ENCODE data around the gene SYNDIG1.
"Not testable (repeated sequence)": the region's sequence is repeated elsewhere in the genome, so short reads cannot be mapped to it uniquely, and the experiment has no call there.

SYNDIG1 gene

GRCh38 chr20:24616258-24617079 is 147.0 kb downstream of the SYNDIG1 start:
- DNase-seq, result no peak

DNA sequence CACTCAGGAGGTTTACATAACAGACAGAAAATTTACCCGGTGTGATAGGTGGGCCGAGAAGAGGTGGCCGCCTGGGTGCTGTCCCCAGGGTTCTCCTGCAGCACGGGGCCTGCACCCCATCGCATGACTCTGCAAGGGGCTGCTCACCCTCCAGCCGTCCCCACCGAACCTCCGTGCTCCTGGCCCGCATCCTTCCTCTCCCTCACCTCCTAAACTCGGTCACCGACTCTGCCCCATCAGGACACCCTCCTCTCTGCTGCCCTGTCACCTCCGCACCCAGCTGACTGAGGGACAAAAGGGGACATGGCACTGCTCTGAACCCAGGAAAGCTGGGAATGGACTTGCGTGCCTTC is 147.6 kb downstream of the SYNDIG1 start:
- DNase-seq, result no peak

DNA sequence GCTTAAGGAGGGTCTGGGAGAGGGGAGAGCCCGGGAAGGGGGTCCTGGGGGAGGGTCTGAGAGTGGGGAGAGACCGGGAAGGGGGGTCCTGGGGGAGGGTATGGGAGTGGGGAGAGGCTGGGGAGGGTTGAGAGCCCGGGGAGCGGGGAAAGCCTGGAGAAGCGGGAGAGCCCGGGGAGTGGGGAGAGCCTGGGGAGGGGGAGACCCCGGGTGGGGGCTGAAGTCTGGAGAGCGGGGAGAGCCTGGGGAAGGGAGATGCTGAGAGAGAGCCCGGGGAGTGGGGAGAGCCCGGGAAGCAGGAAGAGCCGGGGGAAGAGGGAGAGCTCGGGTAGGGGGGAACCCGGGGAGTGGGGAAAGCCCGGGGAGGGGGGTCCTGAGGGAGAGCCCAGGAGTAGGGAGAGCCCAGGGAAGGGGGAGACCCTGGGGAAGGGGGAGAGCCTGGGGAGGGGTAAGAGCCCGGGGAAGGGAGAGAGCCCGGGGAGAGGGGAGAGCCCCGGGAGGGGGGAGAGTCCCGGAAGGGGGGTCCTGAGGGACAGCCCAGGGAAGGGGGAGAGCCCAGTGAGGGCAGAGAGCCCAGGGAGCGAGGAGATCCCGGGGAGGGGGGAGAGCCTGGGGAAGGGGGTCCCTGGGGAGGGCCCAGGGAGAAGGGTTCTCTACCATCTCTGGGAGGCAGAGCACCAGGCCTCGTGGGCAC is 148.5 kb downstream of the SYNDIG1 start:
- no peak for DNase-seq

- DNase-seq, result no peak
Measured at GRCh38 chr20:24618739-24619138, 149.3 kb downstream of the SYNDIG1 start.

- no peak for DNase-seq
Measured at GRCh38 chr20:24619212-24619611, 149.8 kb downstream of the SYNDIG1 start.

GRCh38 chr20:24620937-24621519 is 151.6 kb downstream of the SYNDIG1 start:
- DNase-seq, result no peak

GRCh38 chr20:24622856-24623255 is 153.4 kb downstream of the SYNDIG1 start:
- no peak for DNase-seq

DNA sequence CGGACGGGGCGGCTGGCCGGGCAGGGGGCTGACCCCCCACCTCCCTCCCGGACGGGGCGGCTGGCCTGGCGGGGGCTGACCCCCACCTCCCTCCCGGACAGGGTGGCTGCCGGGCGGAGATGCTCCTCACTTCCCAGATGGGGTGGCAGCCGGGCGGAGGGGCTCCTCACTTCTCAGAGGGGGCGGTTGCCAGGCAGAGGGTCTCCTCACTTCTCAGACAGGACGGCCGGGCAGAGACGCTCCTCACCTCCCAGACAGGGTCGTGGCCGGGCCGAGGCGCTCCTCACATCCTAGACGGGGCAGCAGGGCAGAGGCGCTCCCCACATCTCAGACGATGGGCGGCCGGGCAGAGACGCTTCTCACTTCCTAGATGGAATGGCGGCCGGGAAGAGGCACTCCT is 156.7 kb downstream of the SYNDIG1 start:
- not testable (repeated sequence) for DNase-seq

DNA sequence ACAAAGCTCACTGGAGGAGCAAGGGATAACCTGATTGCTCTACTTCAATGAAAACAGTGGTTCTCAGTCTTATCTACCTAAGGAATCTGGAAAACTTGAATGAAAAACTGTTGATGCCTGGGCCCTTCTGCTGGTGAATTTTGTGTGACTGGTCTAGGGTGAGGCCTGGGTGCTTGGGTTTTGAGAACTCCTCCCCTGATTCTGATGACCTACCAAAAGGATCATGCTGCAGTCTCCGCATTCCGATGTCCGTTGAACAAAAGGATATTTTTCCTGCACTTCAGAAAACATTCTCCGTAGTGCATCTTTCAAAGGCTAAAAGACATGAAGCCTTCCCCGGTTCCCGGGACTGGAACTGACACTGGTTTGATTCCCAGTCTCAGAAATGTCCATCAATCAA is 157.9 kb downstream of the SYNDIG1 start:
- no peak for DNase-seq

DNA sequence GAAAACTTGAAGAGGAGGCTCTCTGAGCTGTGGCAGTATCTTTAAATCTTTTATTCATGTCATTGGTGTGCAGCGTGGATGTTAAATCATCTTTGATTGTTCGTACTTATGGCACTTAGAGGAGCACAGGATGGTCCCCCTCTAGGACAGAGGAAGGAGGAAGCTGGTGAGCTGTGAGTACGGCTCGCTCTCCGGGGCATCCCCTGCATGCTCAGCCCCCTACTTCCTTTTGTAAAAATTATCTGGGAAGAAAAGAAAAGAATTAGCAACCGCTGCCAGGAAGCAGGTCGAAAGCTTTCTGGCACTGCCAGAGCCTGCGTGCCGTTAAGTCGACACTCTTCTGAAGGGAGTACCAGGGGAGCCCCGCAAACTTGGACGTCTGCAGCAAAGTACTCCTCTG is 158.5 kb downstream of the SYNDIG1 start:
- DNase-seq, result no peak

DNA sequence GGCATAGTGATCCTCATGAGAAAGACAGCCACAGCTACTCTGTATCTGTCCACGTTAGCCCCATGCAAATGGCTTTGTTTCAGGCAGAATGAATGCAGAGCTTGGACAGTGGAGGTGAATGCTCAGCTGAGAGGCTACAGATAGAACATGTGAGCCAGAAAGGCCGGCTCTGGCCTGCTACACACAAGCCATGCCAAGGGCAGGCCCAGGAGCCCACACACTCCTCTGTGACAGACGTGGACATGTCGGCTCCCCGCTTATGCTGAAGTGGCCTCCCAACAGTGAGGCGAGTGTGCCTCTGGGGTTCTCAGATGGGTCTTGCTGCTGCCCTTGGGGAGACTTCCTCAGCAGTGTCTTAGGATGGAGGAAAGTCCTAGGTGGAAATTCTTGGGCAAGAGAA is 159.6 kb downstream of the SYNDIG1 start:
- no peak for DNase-seq

GRCh38 chr20:24629668-24630067 is 160.2 kb downstream of the SYNDIG1 start:
- no peak for DNase-seq

- no peak for DNase-seq
Measured at GRCh38 chr20:24630486-24631172, 161.2 kb downstream of the SYNDIG1 start.

- no peak for DNase-seq
Measured at GRCh38 chr20:24631173-24631505, 161.7 kb downstream of the SYNDIG1 start.

DNA sequence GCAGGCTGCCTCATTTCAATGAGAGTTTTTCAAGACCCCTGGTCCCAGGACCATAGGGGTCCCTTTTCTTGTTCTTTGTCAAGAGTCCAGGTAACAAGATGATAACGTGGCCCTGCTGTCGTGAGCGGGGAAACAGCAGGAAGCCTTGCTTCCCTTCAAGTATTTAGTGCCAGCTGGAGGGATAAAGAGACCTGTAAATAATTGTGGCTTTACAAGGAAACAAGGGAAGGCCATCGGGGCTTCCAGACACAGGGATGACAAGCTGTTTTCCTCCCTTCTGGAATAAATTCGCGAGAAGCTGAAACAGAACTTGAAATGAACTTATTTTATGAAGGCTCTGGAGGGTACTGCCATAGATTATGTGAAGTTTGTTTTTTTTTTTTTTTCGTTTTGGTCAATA is 163.2 kb downstream of the SYNDIG1 start:
- DNase-seq, result no peak

DNA sequence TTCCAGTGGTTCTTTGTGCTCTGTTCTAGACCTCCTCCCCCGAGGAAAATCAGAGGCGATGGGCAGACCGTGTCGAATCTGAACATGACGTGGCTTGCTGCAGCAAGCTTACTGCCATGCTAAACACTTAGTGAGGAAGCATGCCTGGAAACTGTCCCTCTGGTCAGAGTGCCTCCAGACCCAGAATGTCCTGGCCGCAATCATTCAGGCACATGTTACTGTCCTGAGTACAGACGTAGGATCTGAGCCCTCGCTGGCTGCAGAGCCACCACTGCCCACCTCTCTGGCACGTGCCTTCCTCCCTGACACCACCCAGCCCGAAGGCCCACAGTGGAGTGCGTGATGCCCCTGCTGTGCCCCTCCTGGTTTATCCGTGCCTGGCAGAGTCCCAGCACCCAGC is 163.6 kb downstream of the SYNDIG1 start:
- DNase-seq, result no peak

GRCh38 chr20:24633521-24633920 is 164.1 kb downstream of the SYNDIG1 start:
- DNase-seq, result no peak

DNA sequence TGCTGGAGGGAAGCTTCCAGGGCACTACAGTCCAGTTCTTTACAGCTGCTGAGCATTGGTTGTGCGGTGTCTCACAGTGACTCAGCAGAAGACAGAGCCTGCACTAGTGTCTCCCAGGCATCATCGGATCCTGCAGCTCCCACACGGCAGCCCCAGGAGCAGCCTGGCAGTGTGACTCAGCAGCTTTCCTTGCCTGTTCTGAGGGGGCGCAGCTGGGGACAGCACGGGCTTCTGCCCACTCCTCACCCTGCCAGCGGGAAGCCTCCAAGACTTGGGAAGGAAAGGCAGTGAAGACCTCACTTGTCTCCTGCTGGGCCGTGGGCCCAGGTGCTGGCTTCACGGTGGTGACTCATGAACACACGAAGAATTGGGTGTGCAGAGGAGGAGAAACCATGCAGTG is 165.4 kb downstream of the SYNDIG1 start:
- DNase-seq, result no peak

DNA sequence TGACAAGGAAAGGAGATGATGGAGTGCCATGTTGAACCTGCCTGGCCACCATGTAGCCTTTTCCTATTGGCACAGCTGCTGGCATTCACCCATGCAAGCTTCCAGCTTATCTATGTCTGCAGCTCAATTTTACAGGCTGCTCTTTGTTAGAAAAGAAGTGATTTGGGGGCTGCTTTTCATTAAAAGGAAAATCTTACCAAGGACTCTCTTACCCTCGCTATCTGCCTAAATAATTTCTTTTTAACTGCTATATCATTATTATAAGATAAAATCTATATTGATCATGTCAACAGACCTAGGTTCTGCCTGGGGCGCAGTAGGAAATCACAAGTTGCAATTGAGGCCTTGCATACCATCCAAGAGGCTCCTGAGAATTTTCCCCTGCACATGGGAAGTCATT is 167.2 kb downstream of the SYNDIG1 start:
- DNase-seq, result no peak

- no peak for DNase-seq
Measured at GRCh38 chr20:24637087-24637486, 167.7 kb downstream of the SYNDIG1 start.

DNA sequence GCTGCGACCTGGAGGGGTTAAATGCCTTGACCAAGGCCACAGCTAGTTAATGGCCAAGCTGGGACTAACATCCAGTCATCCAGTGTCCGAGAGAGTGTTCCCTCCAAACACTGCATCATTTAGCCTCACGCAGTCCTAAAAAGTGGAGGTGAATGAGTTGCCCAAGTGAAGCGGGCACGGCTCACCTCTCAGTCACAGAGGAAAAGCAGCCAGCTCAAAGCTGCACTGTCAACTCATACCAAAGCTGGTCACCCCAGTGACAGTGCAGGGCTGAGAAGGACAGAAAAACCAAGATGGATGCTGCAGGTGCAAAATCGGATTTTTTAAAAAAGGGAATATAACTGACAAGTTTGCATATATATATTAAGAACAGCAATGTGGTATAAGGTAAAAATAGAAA is 168.5 kb downstream of the SYNDIG1 start:
- DNase-seq, result no peak

DNA sequence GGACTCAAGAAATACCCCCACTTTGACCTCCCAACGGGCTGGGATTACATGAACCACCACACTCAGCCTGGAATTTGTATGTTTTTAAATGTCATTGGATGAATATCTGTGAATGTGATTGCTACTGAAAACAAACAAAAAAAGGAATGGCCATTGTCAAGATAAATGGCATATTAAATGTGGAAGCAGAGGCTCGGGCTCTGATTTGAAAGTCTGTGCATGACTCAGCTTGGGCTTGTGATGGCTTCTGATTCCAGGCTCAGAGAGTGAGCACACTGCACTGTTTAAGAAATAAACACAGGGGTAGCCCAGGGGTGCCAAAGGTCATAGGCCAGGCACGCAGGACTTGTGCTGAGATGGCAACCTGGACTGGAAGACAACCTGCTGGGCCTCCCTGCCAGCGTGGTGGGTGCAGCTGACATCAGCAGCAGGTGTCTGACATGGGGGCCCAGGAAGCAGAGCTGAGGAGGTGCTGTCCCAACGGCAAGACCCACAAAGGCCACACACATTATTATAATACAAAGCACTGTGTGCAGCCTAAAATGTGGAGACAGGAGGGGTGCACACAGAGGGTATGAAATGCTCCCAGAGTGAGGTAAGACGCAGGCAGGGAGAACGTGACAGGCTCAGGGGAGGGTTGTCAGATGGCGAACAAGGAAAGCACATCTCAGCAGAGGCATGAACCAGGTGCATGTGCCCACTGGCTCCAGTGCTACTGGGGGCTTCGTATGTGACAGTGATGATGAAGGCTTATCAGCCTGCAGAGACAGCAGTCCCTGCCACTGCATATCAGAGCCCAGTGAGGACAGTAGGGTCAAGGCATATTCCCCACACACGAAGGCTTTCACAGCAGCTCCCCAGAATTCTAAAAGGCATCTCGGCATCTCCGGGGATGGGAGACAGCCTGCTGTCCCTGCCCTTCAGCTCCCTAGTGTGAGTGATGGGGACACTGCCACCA is 169.4 kb downstream of the SYNDIG1 start:
- no peak for DNase-seq

DNA sequence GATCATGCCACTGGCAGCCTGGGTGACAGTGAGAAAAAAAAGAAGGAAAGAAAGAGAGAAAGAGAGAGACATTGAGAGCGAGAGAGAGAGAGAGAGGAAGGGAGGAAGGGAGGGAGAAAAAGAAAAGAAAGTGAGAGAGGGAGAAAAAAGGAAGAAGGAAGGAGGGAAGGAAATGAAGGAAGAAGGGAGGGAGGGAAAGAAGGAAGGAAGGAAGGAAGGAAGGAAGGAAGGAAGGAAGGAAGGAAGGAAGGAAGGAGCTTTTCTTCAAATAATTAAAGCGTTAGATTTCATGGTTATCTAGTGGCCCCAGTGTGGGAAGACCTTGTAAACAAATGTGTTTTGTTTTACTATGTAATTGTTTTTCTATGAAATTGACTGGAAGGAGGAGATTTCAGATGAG is 170.8 kb downstream of the SYNDIG1 start:
- DNase-seq, result no peak

Measured in CD4-positive, alpha-beta T cell treated with Interleukin-21 for 1 hour (primary cell).